ENCODE data around the gene SNX19.

Gene SNX19

DNA sequence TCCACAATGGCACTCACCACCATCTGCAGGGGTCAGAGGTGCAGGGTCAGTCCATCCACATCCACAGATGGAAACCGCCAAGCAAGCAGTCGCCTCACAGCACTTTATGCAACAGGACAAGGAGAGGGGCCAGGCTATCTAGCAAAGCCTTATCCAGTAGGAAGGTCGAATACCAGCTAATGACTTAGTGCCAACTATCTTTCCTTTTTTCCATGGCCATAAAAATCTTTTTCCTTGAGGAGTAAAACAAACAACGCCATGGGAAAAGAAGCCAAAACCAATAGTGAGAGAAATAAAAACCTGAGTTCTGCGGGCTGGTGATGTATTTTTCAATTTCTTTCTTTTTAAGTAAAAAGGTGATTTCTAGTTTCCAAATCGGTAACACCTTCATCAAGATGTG lies 8.2 kb downstream of the SNX19 start:
- no peak for TF ChIP-seq CTCF (IDR thresholded peaks at IDR 0.05; ENCODE audit: insufficient read depth, low read length)
- no peak for TF ChIP-seq REST (IDR thresholded peaks at IDR 0.05; ENCODE audit: insufficient replicate concordance, low read depth)
- no peak for TF ChIP-seq POLR2AphosphoS5 (IDR thresholded peaks at IDR 0.05; ENCODE audit: low read depth)
- no peak for TF ChIP-seq SPI1 (IDR thresholded peaks at IDR 0.05; ENCODE audit: borderline replicate concordance, low read depth)
- no peak for TF ChIP-seq GABPA (IDR thresholded peaks at IDR 0.05; ENCODE audit: low read depth)
- Histone ChIP-seq H3K27ac (replicated peaks) (no peak overlapping the region), H3K27me3 (ENCODE audit: insufficient read depth, poor library complexity, severe bottlenecking) (no peaks in the 10 kb centered on the region), H3K4me3 (replicated peaks; ENCODE audit: insufficient read depth, low read length) (no peak overlapping the region)
- DNase-seq (ENCODE audit: low read depth in 1 of 2, low spot score in 1 of 2): no peak

DNA sequence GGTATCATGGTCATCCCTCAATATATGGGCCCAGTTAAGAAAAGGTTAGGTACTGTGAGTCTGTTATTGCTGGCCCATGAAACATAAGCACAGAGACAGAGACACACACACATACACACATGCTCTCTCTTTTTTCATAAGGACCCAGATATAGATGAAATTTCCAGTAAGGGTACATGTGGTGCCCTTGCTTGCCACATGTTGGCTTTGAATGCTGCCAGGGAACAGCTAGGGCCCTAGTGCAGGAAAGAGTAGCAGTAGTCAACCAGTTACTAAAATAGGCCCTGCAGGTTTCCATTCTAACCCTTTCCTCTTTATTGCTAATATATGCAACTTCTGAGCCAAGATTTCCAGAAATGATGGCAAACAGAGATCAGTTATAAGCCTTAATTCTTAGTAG lies 9.1 kb downstream of the SNX19 start:
- H3K27me3 ChIP-seq (ENCODE audit: insufficient read depth, poor library complexity, severe bottlenecking): no peaks in the 10 kb centered on the region
- no peak overlapping the region for H3K27ac ChIP-seq (replicated peaks)
- DNase-seq (ENCODE audit: low read depth in 1 of 2, low spot score in 1 of 2): no peak
- no peak overlapping the region for H3K4me3 ChIP-seq (replicated peaks; ENCODE audit: insufficient read depth, low read length)
- TF ChIP-seq SPI1 (IDR thresholded peaks at IDR 0.05; ENCODE audit: borderline replicate concordance, low read depth): no peak
- TF ChIP-seq GABPA (IDR thresholded peaks at IDR 0.05; ENCODE audit: low read depth): no peak
- TF ChIP-seq POLR2AphosphoS5 (IDR thresholded peaks at IDR 0.05; ENCODE audit: low read depth): no peak
- no peak for TF ChIP-seq CTCF (IDR thresholded peaks at IDR 0.05; ENCODE audit: insufficient read depth, low read length)
- TF ChIP-seq REST (IDR thresholded peaks at IDR 0.05; ENCODE audit: insufficient replicate concordance, low read depth): no peak

GRCh38 chr11:130906616-130907015 lies 9.7 kb downstream of the SNX19 start:
- DNase-seq (ENCODE audit: low read depth in 1 of 2, low spot score in 1 of 2): no peak
- H3K27ac ChIP-seq (replicated peaks): no peak overlapping the region
- TF ChIP-seq REST (IDR thresholded peaks at IDR 0.05; ENCODE audit: insufficient replicate concordance, low read depth) (no peak), CTCF (IDR thresholded peaks at IDR 0.05; ENCODE audit: insufficient read depth, low read length) (no peak)

More at GRCh38 chr11:130906616-130907015, 9.7 kb downstream of the SNX19 start:
- Histone ChIP-seq H3K27me3 (ENCODE audit: insufficient read depth, poor library complexity, severe bottlenecking) (no peaks in the 10 kb centered on the region), H3K4me3 (replicated peaks; ENCODE audit: insufficient read depth, low read length) (no peak overlapping the region)
